Keratinocyte (primary cell): ENCODE results near the gene CDH1.

ENCODE experiments used
- EZH2 ChIP-seq: IDR thresholded peaks from one replicate; pipeline ENCODE4 v1.6.1; 2012; ENCODE audit warnings: inconsistent platforms, mild to moderate bottlenecking, low read length, moderate library complexity
- TF ChIP-seq, protein P1 (sequence below), 3 experiments: IDR thresholded peaks in 1 of 3; conservative IDR thresholded peaks in 1 of 3; optimal IDR thresholded peaks in 1 of 3; 2 replicates in 2 of 3; 3 replicates in 1 of 3; pipeline versions ENCODE3 to v1.5.1; 2011; ENCODE audit warnings: low read length in 3 of 3, mild to moderate bottlenecking in 3 of 3, moderate library complexity in 2 of 3, control low read depth in 1 of 3, inconsistent platforms in 1 of 3; ENCODE audit not compliant: insufficient read depth in 2 of 3; ENCODE audit errors: extremely low read depth in 1 of 3

- TF ChIP-seq, protein P1, sequence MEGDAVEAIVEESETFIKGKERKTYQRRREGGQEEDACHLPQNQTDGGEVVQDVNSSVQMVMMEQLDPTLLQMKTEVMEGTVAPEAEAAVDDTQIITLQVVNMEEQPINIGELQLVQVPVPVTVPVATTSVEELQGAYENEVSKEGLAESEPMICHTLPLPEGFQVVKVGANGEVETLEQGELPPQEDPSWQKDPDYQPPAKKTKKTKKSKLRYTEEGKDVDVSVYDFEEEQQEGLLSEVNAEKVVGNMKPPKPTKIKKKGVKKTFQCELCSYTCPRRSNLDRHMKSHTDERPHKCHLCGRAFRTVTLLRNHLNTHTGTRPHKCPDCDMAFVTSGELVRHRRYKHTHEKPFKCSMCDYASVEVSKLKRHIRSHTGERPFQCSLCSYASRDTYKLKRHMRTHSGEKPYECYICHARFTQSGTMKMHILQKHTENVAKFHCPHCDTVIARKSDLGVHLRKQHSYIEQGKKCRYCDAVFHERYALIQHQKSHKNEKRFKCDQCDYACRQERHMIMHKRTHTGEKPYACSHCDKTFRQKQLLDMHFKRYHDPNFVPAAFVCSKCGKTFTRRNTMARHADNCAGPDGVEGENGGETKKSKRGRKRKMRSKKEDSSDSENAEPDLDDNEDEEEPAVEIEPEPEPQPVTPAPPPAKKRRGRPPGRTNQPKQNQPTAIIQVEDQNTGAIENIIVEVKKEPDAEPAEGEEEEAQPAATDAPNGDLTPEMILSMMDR (optimal IDR thresholded peaks at IDR 0.05 in 1 of 3, IDR thresholded peaks at IDR 0.05 in 1 of 3, conservative IDR thresholded peaks at IDR 0.05 in 1 of 3; ENCODE audit: extremely low read depth in 1 of 3, insufficient read depth in 2 of 3, low read length in 3 of 3) = no peak
- no peak for TF ChIP-seq EZH2
These were observed 37.0 kb upstream of the CDH1 start for GRCh38 chr16:68700120-68700519.
